ENCODE data around the gene MS4A12.
"Not testable (repeated sequence)": the region's sequence is repeated elsewhere in the genome, so short reads cannot be mapped to it uniquely, and the experiment has no call there.

The MS4A12 gene

GRCh38 chr11:60515144-60515855 is 22.7 kb downstream of the MS4A12 start, which contains the start of gene MS4A13:
Gene MS4A13, plus strand, starts transcription at chr11:60515392. Its CDS starts 2,692 bp downstream, at chr11:60518084.
- Histone ChIP-seq H3K27me3 (ENCODE audit: insufficient read depth, low read depth, severe bottlenecking) (no peaks in the 10 kb centered on the region), H3K9me3 (ENCODE audit: severe bottlenecking) (no peaks in the 10 kb centered on the region), H3K27ac (no peak within 1 kb of the TSS), H3K4me3 (ENCODE audit: low read depth, low read length) (no peak within 1 kb of the TSS), H3K36me3 (no peaks in the 10 kb centered on the region)
- TF ChIP-seq CTCF (IDR thresholded peaks at IDR 0.05; ENCODE audit: low read depth, low read length) = no peak
- no peak for DNase-seq

- Histone ChIP-seq H3K27me3 (ENCODE audit: insufficient read depth, low read depth, severe bottlenecking) (no peaks in the 10 kb centered on the region), H3K27ac (no peak overlapping the region), H3K9me3 (ENCODE audit: severe bottlenecking) (no peaks in the 10 kb centered on the region), H3K4me3 (ENCODE audit: low read depth, low read length) (no peak overlapping the region), H3K36me3 (no peaks in the 10 kb centered on the region)
- DNase-seq = no peak
- no peak for TF ChIP-seq CTCF (IDR thresholded peaks at IDR 0.05; ENCODE audit: low read depth, low read length)
Observed at GRCh38 chr11:60528465-60528864, 35.9 kb downstream of the MS4A12 start.

- Histone ChIP-seq H3K27ac (no peak overlapping the region), H3K4me3 (ENCODE audit: low read depth, low read length) (no peak overlapping the region), H3K36me3 (no peaks in the 10 kb centered on the region), H3K9me3 (ENCODE audit: severe bottlenecking) (no peaks in the 10 kb centered on the region), H3K27me3 (ENCODE audit: insufficient read depth, low read depth, severe bottlenecking) (no peaks in the 10 kb centered on the region)
- no peak for DNase-seq
- TF ChIP-seq CTCF (IDR thresholded peaks at IDR 0.05; ENCODE audit: low read depth, low read length) = no peak
Observed at GRCh38 chr11:60528934-60529333, 36.4 kb downstream of the MS4A12 start.

GRCh38 chr11:60530454-60531100 is 38.0 kb downstream of the MS4A12 start:
- H3K27me3 ChIP-seq (ENCODE audit: insufficient read depth, low read depth, severe bottlenecking) = no peaks in the 10 kb centered on the region
- H3K4me3 ChIP-seq (ENCODE audit: low read depth, low read length) = no peak overlapping the region
- no peak for TF ChIP-seq CTCF (IDR thresholded peaks at IDR 0.05; ENCODE audit: low read depth, low read length)
- DNase-seq = no peak
- no peak overlapping the region for H3K27ac ChIP-seq
- no peaks in the 10 kb centered on the region for H3K9me3 ChIP-seq (ENCODE audit: severe bottlenecking)
- H3K36me3 ChIP-seq = no peaks in the 10 kb centered on the region

- not testable (repeated sequence) for H3K9me3 ChIP-seq (ENCODE audit: severe bottlenecking); H3K27me3 ChIP-seq (ENCODE audit: insufficient read depth, low read depth, severe bottlenecking); H3K4me3 ChIP-seq (ENCODE audit: low read depth, low read length)
Observed at GRCh38 chr11:60532383-60532782, 39.8 kb downstream of the MS4A12 start.

GRCh38 chr11:60538627-60539026 is 46.0 kb downstream of the MS4A12 start:
- not testable (repeated sequence) for H3K4me3 ChIP-seq (ENCODE audit: low read depth, low read length); H3K36me3 ChIP-seq; H3K9me3 ChIP-seq (ENCODE audit: severe bottlenecking); H3K27me3 ChIP-seq (ENCODE audit: insufficient read depth, low read depth, severe bottlenecking); DNase-seq; H3K27ac ChIP-seq

More at GRCh38 chr11:60532383-60532782, 39.8 kb downstream of the MS4A12 start:
- DNase-seq, H3K27ac ChIP-seq, H3K36me3 ChIP-seq: not testable (repeated sequence)

Data from WERI-Rb-1 (cell line).